Measurements from ENCODE around the gene TCTN1.
"Not testable (repeated sequence)": the region's sequence is repeated elsewhere in the genome, so short reads cannot be mapped to it uniquely, and the experiment has no call there.

TCTN1 gene

DNA sequence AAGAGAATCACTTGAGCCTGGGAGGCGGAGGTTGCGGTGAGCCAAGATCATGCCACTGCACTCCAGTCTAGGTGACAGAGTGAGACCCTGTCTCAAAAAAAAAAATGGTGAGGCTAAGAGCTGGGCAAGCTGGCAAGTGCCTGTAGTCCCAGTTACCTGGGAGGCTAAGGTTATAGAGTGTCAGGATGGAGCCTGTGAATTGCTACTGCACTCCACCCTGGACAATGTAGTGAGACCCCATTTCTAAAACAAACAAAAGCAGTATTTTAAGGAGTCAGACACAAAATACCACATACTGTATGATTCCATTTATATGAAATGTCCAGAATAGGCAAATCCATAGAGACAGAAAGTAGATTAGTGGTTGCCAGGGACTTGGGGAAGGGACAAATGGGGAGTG lies 26.8 kb upstream of the TCTN1 start:
- DNase-seq, result not testable (repeated sequence)

DNA sequence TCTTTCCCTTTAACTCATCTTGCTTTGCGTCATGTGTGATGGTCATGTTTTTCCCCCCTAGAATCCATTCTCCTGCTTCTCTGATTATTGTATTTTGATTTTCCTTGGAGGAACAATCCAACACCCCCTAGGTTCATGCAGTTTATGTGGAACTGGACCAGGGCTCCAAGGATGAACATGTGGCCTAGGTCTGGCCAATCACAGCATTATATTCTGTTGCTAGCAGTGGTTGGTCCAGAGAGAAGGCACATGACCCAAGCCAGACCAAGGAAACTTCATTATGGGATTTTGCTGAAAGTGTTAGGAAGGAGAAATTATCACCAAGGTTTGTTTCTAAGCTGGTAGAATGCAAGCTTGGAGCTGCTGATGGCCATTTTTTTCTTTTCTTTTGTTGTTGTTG lies 23.9 kb upstream of the TCTN1 start:
- DNase-seq, result no peak

DNA sequence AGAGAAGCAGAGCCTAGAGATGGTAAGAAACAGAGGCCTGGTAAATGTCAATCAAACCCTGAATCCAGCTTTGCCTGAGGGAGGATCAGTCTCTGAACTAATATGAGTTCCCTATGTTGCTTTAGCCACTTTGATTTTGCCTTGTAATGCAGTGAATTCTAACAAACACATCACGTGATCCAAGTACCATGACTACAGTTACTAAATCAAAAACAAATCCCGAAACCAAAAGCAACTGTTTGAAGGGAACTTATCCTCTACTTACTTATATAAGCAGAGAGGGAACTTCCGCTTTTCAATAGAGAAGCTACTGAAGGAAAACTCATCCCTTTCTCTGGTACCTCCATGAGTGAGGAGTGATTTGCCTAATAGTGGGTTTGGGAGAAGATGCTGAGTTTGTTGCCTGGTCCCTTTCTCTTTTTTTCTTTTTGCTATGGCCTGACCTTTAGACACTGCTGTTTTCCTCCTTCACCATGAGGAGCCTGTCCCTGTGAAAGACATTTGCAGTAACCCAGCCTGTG lies 23.1 kb upstream of the TCTN1 start:
- DNase-seq, result peak; percentile 85

DNA sequence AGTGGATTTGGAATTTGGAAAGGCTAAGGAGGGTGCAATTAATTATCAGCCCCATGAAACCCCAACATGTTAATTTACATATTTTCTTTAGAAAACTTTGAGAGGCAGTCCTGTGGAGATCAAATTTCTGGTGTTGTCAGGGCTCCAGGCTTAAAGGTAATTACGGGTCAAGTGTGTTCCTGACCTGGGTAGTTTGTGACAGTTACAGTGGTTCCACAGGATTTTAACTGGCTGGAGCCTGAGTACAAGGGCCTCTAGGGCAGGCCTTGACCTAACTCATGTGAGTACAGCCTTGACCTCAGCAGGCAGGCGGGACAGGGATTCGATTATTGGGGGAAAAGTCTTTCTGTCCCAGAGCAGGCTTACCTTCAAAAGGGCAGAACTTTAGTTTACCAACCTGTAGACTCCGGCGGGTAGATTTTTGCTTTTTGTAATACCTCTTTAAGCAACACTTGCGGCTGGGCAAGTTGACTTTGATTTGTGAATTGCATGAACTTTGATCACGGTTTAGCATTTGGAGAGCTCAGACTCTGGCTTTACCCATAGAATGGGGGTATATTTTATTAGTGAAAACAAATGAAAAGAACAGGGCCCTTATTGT lies 22.4 kb upstream of the TCTN1 start:
- DNase-seq, result no peak

- DNase-seq, result no peak
Measured at GRCh38 chr12:110592078-110592477, 21.9 kb upstream of the TCTN1 start.

GRCh38 chr12:110592919-110593318 lies 21.0 kb upstream of the TCTN1 start:
- not testable (repeated sequence) for DNase-seq

- no peak for DNase-seq
Measured at GRCh38 chr12:110597885-110598284, 16.0 kb upstream of the TCTN1 start.

- DNase-seq, result no peak
Measured at GRCh38 chr12:110599334-110599733, 14.6 kb upstream of the TCTN1 start.

GRCh38 chr12:110600254-110600653 lies 13.7 kb upstream of the TCTN1 start:
- peak; percentile 88 for DNase-seq

DNA sequence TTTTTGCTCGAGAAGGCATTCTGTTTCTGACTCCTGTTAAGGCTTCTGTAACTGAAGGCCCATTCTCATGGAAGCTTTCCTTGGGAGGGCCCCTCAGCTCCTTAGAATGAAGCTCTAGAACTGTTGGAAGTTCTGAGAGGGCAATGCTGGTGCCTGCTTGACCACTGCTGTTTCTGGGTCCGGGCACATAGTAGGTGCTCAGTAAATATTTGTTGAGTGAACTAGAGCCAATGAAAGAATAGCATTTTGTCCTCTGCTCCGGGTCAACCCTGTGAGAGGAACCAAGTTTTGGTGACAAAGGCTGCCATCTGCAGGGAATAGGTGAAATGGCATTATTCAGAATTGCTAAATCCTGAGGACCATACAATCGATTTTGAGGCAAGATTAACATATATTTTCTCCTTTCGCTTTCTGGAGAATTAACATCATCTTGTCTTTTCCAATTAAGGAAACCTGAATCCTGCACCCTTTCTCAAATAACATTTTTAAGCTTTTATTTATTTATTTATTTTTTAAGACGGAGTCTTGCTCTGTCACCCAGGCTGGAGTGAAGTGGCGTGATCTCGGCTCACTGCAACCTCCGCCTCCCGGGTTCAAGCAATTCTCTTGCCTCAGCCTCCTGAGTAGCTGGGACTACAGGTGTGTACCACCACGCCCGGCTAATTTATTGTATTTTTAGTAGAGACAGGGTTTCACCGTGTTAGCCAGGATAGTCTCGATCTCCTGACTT lies 11.7 kb upstream of the TCTN1 start:
- peak; percentile 86 for DNase-seq

DNA sequence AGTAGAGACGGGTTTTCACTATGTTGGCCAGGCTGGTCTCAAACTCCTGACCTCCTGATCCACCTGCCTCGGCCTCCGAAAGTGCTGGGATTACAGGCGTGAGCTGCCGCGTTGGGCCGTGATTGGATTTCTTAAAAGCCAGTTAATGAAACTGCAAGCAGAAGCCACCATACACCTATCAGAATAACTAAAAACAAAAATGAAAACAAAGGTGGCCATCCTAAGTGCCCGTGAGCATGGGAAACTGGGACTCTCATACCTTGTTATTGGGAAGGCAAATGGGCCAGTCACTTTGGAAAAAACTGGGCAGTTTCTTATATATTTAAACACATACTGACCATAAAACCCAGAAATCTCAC lies 7.7 kb upstream of the TCTN1 start:
- DNase-seq, result no peak

GRCh38 chr12:110613071-110613770 lies 708 bp upstream of the TCTN1 start:
- no peak for DNase-seq

- DNase-seq, result no peak
Measured at GRCh38 chr12:110615171-110615570, 1.2 kb downstream of the TCTN1 start.

DNA sequence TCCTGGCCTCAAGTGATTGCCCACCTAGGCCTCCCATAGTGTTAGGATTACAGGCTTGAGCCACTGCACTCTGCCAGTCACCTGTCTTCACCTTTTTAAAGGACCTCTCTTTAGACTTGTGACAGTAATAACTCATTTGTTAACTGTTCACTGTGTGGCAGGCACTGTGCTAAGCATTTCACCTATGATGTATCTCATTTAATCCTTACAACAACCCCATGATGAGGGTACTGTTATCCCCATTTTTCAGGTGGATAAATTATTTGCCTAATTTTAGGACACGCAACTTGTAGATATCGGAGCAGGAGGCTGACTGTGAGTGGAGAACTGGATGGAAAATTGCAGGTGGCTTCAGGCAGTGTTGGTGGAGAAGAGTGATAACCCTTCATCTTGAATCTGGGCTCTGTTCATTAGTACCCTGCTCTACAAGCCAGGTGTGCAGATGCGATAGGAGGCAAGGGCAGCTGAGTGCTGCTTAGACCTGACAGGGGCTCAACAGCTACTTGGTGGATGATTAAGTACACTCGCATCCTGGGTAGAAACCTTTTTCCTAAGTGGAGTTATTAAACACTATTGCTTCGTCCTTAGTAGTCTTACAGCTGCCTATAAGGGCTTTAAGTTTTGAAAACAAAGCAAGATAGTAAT lies 2.7 kb downstream of the TCTN1 start:
- DNase-seq, result no peak

DNA sequence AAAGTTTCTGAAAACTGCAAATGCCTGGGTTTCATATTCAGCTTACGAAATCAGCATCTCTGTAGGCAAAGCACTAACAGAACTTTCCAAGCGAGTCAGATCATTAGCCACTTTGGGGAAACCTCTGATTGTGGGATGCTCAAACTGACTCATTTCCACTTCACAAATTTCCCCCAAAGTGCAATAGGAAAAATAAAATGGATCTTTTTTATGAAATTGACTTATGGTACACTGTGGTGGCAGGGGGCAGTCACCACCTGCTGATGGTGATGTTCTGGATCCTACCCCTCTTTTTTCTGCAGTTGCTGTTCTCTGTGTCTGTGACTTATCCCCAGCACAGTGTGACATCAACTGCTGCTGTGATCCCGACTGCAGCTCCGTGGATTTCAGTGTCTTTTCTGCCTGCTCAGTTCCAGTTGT lies 5.6 kb downstream of the TCTN1 start:
- peak; percentile 37 for DNase-seq

DNA sequence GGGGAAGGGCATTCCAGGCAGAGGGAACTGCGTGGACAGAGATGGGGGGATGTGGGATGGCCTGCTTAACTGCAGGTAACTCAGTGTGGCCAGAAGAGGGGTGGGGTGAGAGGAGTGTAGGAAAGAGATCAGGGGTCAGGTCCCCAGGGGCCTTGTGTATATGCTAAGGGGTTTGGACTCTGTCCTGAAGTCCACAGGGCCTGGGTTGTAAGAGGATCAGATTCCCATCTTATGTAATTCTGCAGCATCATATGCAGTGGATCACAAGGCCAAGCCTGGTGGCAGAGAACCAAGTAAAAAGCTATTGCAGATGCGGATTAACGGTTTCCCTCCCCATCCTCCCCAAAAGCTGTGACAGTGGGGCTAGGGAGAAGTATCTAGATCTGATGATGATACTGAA lies 8.7 kb downstream of the TCTN1 start:
- DNase-seq, result no peak

DNA sequence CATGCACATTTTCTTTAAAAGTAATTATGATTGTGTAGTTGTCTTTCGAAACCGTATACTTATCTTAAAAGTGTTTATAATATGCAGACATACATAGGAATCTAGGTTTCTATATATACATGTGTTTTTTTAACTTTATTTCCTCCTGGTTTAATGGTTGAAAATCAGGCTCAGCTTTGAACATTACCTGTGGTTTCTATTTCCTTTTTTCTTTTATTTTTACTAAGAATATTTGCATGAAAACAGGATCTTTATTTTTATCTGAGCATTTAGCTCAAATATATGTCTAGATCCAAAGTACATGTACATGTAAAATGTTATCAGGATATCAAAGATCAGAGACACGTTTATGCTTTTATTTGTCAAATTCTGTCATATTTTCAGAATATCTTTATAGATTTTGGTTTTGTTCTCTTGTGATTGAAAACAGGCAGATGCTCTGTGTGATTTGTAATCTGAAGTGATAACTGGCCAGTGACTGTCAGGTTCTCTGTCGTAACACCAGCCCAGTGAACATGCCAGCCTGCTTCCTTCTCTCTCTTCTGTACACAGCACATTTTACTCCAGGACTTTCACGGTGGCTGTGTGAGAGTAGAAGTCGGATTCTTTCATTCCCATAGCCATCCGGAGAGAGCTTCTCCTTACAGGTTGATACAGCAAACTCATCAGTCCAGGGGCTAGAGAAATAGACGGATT lies 13.7 kb downstream of the TCTN1 start:
- no peak for DNase-seq

DNA sequence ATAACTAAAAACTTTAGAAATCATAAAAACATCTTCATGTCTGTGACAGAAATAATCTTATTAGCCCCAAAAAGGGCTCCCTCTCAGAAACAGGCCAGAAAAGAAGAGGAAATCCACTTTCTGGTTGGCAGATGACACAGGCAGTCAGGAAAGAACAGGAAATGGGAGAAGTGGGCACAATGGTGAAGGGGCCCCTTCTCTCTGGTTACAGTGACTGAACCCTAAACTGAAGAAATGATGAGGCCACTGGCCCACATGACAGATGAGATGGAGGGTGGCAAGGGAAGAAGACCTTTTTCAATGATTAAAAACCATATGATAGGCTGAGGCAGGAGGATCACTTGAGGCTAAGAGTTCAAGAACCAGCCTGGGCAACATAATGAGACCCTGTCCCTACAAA lies 21.1 kb downstream of the TCTN1 start:
- DNase-seq, result no peak

DNA sequence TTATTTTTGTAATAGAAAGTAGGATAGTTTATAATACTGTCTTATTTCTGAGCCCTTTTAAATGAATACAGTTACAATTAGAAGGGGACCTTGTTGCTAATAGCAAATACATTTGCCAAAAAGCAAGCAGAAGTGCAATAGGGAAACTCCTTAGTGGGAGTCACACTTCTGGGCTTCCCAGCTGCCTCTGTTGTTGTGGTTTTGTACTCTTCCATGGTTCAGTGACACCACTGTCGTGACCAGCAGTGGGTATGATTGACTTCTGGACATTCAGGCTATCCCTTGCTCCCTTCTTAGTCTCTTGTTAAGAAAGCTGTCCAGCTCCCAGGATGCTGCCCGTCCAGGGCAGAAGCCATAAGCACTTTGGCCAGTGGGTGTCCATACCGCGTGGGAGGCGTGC lies 22.6 kb downstream of the TCTN1 start:
- no peak for DNase-seq

- no peak for DNase-seq
Measured at GRCh38 chr12:110637869-110638441, 24.0 kb downstream of the TCTN1 start.

DNA sequence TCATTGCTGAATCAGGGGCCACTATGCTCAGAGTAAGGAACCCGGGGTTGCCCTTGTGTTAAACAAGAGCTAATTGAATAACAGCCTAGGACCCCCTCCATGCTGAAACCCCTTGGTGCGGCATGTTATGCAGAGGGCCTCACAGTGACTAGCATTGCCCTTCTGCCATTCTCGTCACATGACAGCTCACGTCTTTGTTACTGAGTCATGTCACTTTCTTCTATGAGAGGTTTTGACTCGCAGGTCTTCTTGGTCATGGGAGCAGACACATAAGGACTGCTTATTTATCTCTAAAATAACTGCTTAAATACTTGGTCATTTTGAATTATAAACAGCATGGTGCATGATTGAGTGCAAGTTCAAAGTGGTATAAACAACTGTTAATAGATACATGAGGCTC lies 24.9 kb downstream of the TCTN1 start:
- DNase-seq, result no peak

DNA sequence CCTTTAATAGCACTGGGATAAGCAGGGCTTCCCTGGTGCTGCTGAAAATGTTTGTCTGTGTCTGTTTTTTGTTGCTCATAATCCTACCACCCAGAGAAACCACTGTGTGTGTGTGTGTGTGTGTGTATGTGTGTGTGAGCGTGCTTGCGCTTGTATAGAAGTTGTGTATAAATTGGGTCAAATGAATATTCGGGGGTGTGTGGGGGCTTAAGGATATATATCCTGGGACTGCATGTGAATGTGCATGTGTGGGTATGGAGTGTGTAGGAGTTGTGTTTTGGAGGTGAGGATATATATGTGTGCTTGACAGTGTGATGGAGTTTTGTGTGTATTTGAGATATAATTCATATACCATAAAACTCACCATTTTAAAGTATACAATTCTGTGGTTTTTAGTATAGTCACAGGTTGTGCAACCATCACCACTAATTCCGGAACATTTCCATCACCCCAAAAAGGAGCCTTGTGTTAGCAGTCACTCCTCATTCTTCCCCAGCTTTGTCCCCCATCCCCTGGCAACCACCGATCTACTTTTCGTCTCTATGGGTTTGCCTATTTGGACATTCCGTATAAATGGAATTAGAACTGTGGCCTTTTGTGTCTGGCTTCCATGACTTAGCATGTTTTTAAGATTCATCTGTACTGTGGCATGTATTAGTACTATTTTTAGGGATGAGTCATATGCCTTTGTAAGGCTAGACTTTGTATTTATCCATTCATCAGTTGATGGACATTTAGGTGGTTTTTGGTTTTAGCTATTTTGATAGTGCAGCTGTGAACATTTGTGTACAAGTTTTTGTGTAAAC lies 25.6 kb downstream of the TCTN1 start:
- DNase-seq, result peak; percentile 41

Measured in hematopoietic multipotent progenitor cell treated with erythropoietin and hydrocortisone succinate and interleukin-3 and kit ligand, for 4 days (in vitro differentiated cells).